Choroid plexus epithelial cell (primary cell): ENCODE data around the gene ABT1.

Experiments
- DNase-seq: peaks from one replicate; pipeline ENCODE4 v3.0.0-alpha.2; 2010; ENCODE audit warnings: low read depth
- H3K4me3 ChIP-seq: 2 replicates; pipeline ENCODE4 v1.5.1; 2011; ENCODE audit warnings: low read depth, mild to moderate bottlenecking, control low read depth, low read length, moderate library complexity
- TF ChIP-seq, protein P1 (sequence below): conservative IDR thresholded peaks from 2 replicates; pipeline ENCODE4 v1.5.1; 2011; ENCODE audit warnings: low read depth, mild to moderate bottlenecking, control low read depth, inconsistent platforms, low read length, moderate library complexity

Gene ABT1

DNA sequence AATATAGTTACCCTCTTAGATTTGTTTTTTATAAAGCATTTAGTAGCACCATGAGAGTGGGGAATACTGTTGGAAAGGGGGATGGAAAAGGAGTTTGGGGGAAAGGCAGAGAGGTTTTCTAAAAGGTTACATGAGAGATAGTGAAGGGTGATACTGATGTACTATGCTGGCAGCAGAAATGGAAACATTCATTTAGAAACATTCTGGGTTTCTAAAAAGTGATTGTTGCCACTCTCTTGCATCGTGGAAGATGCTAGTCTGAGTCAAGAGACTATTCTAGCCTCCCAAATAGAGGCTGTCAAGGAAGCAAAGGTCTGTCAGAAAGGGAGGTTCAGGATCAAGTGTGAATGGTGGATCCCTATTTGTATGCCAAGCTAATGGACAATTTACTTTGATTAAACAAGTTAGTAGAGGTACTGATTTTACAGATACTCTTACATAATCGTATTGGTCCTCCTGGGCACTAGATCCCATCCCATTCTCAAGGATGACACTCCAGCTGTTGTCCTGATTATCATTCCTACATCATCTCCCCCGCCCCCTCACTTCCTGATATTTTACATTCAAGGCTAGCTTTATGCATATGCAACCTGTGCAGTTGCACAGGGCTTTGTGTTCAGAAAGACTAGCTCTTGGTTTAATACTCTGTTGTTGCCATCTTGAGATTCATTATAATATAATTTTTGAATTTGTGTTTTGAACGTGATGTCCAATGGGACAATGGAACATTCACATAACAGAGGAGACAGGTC is 15.4 kb upstream of the ABT1 start:
- DNase-seq = no peak
- TF ChIP-seq, protein P1, sequence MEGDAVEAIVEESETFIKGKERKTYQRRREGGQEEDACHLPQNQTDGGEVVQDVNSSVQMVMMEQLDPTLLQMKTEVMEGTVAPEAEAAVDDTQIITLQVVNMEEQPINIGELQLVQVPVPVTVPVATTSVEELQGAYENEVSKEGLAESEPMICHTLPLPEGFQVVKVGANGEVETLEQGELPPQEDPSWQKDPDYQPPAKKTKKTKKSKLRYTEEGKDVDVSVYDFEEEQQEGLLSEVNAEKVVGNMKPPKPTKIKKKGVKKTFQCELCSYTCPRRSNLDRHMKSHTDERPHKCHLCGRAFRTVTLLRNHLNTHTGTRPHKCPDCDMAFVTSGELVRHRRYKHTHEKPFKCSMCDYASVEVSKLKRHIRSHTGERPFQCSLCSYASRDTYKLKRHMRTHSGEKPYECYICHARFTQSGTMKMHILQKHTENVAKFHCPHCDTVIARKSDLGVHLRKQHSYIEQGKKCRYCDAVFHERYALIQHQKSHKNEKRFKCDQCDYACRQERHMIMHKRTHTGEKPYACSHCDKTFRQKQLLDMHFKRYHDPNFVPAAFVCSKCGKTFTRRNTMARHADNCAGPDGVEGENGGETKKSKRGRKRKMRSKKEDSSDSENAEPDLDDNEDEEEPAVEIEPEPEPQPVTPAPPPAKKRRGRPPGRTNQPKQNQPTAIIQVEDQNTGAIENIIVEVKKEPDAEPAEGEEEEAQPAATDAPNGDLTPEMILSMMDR = no peak
- H3K4me3 ChIP-seq = no peak overlapping the region

DNA sequence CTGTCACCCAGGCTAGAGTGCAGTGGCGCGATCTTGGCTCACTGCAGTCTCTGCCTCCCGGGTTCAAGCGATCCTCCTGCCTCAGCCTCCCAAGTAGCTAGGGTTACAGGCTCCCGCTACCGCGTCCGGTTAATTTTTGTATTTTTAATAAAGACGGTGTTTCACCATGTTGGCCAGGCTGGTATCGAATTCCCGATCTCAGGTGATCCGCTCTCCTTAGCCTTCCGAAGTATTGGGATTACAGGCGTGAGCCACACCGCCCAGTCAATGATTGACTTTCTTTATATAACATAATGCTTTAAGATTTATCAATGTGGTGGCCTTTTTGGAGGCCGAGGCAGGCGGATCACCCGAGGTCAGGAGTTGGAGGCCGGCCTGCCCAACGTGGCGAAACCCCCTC is 7.8 kb upstream of the ABT1 start:
- DNase-seq = no peak
- no peak overlapping the region for H3K4me3 ChIP-seq
- TF ChIP-seq, protein P1 = no peak

DNA sequence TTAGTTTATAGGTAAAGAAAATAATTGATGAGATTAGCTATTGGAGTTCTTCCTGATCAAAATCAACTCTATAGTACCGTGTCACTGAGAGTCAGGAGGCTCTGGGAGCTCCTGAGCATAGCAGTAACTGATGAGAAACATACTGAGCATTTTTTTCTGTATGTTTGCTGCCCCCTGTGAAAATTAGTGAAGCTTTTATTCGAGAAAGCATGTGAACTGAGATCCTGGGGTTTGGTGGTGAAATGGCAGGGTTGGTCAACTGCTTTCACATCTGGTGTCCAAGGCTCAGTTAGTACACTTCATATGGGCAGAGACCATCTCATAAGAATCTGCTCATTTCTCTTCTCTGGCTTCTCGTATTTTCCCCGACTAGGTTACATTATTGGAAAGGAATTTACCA is 4.1 kb upstream of the ABT1 start:
- TF ChIP-seq, protein P1 = peak; percentile 19
- DNase-seq = peak; percentile 41
- no peak overlapping the region for H3K4me3 ChIP-seq

DNA sequence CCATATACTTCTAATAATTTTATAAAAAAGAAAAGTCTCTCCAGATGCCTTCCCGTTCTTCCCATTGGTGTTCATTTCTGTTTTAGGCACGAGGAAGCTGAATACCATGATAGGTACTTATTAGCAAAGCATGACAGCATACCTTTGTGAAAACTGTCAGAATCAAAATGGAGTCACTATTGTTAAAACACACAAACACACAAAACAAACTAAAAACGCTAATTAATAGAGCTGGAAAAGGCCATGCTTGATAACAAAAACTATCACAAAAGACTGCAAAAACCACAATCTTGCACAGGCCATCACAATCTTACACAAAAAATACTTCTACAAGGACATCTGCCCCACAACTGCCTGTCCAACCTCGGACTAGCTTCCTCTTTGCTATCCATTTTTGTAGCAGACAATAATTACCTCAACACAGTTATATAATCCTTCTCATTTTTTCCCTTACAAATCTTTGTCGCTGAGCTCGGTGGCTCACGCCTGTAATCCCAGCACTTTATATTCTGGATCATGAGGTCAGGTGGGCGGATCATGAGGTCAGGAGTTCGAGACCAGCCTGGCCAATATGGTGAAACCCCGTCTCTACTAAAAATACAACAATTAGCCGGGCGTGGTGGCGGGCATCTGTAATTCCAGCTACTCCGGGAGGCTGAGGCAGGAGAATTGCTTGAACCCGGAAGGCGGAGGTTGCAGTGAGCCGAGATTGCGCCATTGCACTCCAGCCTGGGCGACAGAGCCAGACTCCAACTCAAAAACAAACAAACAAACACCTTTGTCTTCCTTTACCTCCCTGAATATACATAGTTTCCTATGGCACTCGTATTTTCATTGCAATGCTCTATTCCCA is 3.2 kb upstream of the ABT1 start:
- no peak overlapping the region for H3K4me3 ChIP-seq
- TF ChIP-seq, protein P1 = no peak
- DNase-seq = no peak

DNA sequence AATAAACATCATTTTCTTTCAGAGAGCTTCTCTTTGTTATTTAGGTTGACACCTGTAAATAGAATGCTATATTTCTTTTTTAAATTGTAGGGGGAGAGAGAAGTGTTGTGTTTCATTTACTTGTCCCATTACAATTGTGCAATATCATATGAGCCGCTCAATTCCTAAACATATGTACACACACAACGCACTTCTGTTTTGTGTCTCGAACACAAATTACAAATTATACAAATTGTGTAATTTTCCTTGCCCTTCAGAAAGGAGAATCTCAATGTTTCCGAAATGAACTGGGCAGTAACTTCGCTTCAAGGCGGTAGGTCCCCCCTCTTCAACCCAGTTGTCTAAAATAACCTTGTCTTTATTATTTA is 2.6 kb upstream of the ABT1 start:
- H3K4me3 ChIP-seq = peak overlapping the region; percentile 26
- no peak for DNase-seq
- TF ChIP-seq, protein P1 = no peak

DNA sequence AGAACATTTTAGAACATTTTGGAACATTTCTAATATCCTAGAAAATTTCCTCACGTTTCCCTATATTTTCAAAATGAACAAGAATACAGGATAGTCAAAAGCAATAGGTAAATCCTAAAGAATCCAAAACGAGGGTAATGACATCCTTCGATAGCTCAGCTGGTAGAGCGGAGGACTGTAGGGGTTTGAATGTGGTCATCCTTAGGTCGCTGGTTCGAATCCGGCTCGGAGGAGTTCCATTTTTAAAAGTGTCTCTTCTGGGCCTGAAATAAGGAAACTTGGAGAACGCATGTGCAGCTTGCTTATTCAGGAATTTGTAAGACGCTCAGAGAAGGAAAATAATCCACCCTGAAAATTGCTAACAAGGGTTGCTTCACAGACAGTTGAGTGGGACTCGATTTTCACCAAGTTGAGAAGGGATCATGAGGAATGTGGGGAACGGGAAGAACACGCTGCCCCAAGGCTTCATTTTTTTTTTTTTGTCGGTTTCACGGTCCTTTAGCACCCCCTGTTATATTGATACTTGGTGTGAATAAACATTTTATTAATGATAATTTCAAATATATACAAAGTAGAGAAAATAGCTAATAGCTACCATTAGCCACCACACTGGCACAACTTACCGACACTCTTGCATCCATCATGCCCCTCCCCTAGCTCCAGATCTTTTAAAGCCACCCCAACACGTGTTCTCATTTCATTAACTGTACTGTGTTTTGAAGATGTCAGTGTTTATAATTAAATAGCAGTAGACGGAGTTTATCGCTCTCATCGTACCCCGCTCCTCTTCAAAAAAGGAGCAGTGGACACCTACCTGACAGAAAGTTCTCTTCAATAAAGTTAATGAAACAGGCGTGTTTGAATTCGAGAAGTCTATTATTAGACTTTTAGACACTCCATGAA is 1.8 kb upstream of the ABT1 start:
- TF ChIP-seq, protein P1 = no peak
- H3K4me3 ChIP-seq = peak overlapping the region; percentile 66
- DNase-seq = peak; percentile 81
